ENCODE data around the gene TRIM38. TPM values are rescaled to one million over a fixed set of nuclear protein-coding genes. Genes with fewer than 3 reads are reported as not detected.
A peak's percentile ranks its signal among the peaks of the same experiment; 100 is the strongest.

The TRIM38 gene, protein sequence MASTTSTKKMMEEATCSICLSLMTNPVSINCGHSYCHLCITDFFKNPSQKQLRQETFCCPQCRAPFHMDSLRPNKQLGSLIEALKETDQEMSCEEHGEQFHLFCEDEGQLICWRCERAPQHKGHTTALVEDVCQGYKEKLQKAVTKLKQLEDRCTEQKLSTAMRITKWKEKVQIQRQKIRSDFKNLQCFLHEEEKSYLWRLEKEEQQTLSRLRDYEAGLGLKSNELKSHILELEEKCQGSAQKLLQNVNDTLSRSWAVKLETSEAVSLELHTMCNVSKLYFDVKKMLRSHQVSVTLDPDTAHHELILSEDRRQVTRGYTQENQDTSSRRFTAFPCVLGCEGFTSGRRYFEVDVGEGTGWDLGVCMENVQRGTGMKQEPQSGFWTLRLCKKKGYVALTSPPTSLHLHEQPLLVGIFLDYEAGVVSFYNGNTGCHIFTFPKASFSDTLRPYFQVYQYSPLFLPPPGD
- total RNA-seq (10 to 100 TPM; 20.5 to 29.3 (median 26.2) TPM), total RNA-seq (76.3 to 214 (median 104) reads per million in 29 experiments)
- total RNA-seq (2013) = 29.0 TPM

DNA sequence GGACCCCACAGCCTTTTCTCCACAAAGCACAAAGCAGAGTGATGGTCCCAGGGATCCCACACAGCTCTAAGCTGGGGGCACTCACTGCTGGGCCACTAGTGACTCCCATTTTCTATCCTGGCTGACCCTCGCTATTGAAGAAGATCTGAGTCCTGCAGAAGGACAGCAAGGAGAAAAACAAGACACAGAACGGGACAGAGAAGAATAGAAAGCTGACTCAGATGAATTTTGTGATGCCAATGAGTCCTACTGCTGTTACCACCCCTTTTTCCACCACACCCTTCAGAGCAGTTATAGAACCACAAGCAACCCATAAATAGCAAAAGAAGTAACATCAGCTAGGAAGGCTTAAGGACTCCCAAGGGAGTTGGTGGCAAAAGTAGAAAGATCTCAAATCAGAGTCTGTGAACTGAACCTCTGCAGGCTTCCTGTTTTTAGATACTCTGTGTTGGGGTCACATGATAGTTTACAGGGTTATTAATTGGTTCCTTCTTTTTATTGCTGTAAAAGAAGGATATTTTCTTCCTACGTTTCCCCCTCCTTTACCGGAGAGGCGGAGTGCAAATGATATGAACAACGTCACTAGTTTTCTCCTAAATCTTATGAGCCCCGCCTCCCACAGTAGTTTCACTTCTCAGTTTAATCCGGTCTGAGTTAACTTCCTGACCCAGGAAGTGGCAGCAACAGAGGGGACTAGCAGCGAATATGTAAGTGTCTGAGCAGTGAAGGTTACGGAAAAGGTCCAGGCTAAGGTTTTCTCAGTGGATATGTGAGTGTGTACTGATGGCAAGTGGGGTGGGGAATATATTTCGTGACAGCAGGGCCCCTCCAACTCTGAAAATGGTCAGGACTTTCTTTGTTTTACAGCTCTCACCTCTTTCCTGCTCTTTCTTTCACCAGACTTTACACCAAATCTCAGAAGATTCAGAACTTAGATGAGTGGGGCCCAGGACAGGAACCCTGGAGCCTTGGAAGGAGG is at the start of gene TRIM38:
Gene TRIM38, plus strand, starts transcription at position 654 of the 979 bp plus-strand sequence. CDS start 3,721 bp downstream, outside the sequence.
- WGBS (ENCODE audit: insufficient coverage) = 0% methylated on average over 2 of the region's 11 CpGs
- peak; percentile 36 to 91 (median 76) for DNase-seq
- POLR2A ChIA-PET = interaction anchor here (0.5 to 1.6 kb wide), 8 partner anchors 17 to 162 kb away, joined by 3 to 6 read pairs (median 3); a partner anchor contains a TSS

DNA sequence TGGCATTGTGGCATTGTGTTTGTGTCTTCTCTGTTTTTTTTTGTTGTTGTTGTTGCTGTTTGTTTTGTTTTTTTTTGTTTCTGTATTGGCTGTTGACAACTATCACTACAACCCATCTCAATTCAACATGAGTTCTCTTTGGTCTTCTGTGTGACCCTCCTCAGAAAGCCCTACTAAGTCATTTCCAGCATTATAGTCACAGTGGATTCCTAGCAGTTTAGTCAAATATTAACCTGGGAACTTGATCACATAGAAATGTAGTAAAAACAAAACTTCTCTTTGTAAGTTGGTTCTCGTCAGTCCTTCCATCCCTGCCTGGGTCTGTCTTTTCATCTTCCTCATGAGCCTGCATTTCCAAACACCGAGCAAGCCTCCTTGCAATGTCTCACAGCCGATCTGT is 48.9 kb upstream of the TRIM38 start:
- H3K9me3 ChIP-seq = no peaks in the 10 kb centered on the region
- CTCF ChIA-PET = interaction anchor here in 1 of 2 donors (1.3 kb wide), 1 partner anchor 15 kb away, joined by 3 read pairs; no protein-coding TSS in a partner anchor
- H3K4me3 Mint-ChIP-seq = no peak overlapping the region
- no peaks in the 10 kb centered on the region for H3K4me1 Mint-ChIP-seq
- H3K4me3 ChIP-seq (ENCODE audit: control insufficient read depth in 1 of 2, extremely low read depth in 1 of 2, low read length in 1 of 2) = no peak overlapping the region
- no peaks in the 10 kb centered on the region for H3K36me3 Mint-ChIP-seq
- no CpG with 5 or more reads among the region's 3 CpGs for whole genome bisulfite sequencing (ENCODE audit: insufficient coverage)
- H3K27me3 Mint-ChIP-seq = peaks cover 0 to 6% of the 10 kb centered on the region in 2 donors
- POLR2A ChIA-PET = no interaction called here
- H3K27ac ChIP-seq (ENCODE audit: low read length) = no peak overlapping the region
- no peak for DNase-seq
- no peaks in the 10 kb centered on the region for H3K27me3 ChIP-seq (replicated peaks in 1 of 2; ENCODE audit: control insufficient read depth in 2 of 2, extremely low read depth in 1 of 2, insufficient read depth in 2 of 2, low read length in 1 of 2)
- H3K9me3 Mint-ChIP-seq = no peaks in the 10 kb centered on the region
- H3K27ac Mint-ChIP-seq = no peak overlapping the region
- ATAC-seq (replicated peaks in 1 of 4) = no peak
- no peaks in the 10 kb centered on the region for H3K36me3 ChIP-seq (ENCODE audit: control insufficient read depth in 2 of 2, extremely low read depth in 1 of 2, insufficient read depth in 1 of 2, low read length in 1 of 2)
- H3K4me1 ChIP-seq (ENCODE audit: control insufficient read depth in 1 of 2, extremely low read depth in 1 of 2, insufficient read depth in 2 of 2, low read length in 2 of 2) = no peaks in the 10 kb centered on the region

More for the DNA sequence above, at the start of gene TRIM38:
- Histone ChIP-seq H3K27me3 (replicated peaks in 1 of 2; ENCODE audit: control insufficient read depth in 2 of 2, extremely low read depth in 1 of 2, insufficient read depth in 2 of 2, low read length in 1 of 2) (no peaks in the 10 kb centered on the region), H3K27ac (ENCODE audit: low read length) (peak within 1 kb of the TSS; percentile 93), H3K4me3 (ENCODE audit: control insufficient read depth in 1 of 2, extremely low read depth in 1 of 2, low read length in 1 of 2) (peak within 1 kb of the TSS; percentile 58 to 95), H3K9me3 (no peaks in the 10 kb centered on the region), H3K4me1 (ENCODE audit: control insufficient read depth in 1 of 2, extremely low read depth in 1 of 2, insufficient read depth in 2 of 2, low read length in 2 of 2) (peaks cover 14 to 58% of the 10 kb centered on the region in 2 experiments), H3K36me3 (ENCODE audit: control insufficient read depth in 2 of 2, extremely low read depth in 1 of 2, insufficient read depth in 1 of 2, low read length in 1 of 2) (peaks cover 0 to 27% of the 10 kb centered on the region in 2 donors)
- Mint-ChIP-seq H3K27ac (peak within 1 kb of the TSS; percentile 98 to 100), H3K36me3 (peaks cover 21% of the 10 kb centered on the region), H3K9me3 (peaks cover 0 to 5% (median 2%) of the 10 kb centered on the region in 3 donors), H3K4me3 (peak within 1 kb of the TSS; percentile 92 to 99 (median 97)), H3K4me1 (peaks cover 81 to 90% (median 86%) of the 10 kb centered on the region in 3 donors), H3K27me3 (no peaks in the 10 kb centered on the region)
- CTCF ChIA-PET = interaction anchor here in 1 of 2 donors (0.9 to 2.1 kb wide), 3 partner anchors 11 to 48 kb away, joined by 3 to 15 read pairs (median 4); no protein-coding TSS in a partner anchor
- peak; percentile 90 to 91 (median 90) for ATAC-seq (replicated peaks in 1 of 4)

DNA sequence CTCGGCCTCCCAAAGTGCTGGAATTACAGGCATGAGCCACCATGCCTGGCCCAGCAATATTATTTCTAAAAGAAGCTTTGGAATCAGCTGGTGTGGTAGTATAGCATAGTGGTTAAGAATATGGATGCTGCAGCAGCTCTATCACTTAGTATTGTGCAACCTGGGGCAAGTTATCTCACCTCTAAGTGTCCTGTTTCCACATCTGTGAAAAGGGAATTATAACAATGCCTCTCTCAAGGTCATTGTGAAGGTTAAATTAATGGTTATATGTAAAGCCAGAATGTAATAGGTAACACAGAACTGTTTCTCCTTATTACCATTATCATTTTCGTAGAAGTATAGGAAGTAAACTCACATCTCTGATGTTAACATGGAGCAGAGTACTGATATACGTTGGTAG is 46.3 kb upstream of the TRIM38 start:
- 55% methylated on average over 2 of the region's 3 CpGs for WGBS (ENCODE audit: insufficient coverage)
- Histone ChIP-seq H3K27me3 (replicated peaks in 1 of 2; ENCODE audit: control insufficient read depth in 2 of 2, extremely low read depth in 1 of 2, insufficient read depth in 2 of 2, low read length in 1 of 2) (no peaks in the 10 kb centered on the region), H3K4me3 (ENCODE audit: control insufficient read depth in 1 of 2, extremely low read depth in 1 of 2, low read length in 1 of 2) (no peak overlapping the region), H3K27ac (ENCODE audit: low read length) (no peak overlapping the region), H3K9me3 (no peaks in the 10 kb centered on the region), H3K4me1 (ENCODE audit: control insufficient read depth in 1 of 2, extremely low read depth in 1 of 2, insufficient read depth in 2 of 2, low read length in 2 of 2) (no peaks in the 10 kb centered on the region), H3K36me3 (ENCODE audit: control insufficient read depth in 2 of 2, extremely low read depth in 1 of 2, insufficient read depth in 1 of 2, low read length in 1 of 2) (no peaks in the 10 kb centered on the region)
- peaks cover 0 to 6% of the 10 kb centered on the region in 2 donors for H3K27me3 Mint-ChIP-seq
- POLR2A ChIA-PET = no interaction called here
- H3K4me1 Mint-ChIP-seq = no peaks in the 10 kb centered on the region
- H3K27ac Mint-ChIP-seq = no peak overlapping the region
- ATAC-seq (replicated peaks in 1 of 4) (no peak), DNase-seq (no peak)
- H3K4me3 Mint-ChIP-seq = no peak overlapping the region
- H3K36me3 Mint-ChIP-seq = no peaks in the 10 kb centered on the region
- H3K9me3 Mint-ChIP-seq = no peaks in the 10 kb centered on the region
- CTCF ChIA-PET = no interaction called here

DNA sequence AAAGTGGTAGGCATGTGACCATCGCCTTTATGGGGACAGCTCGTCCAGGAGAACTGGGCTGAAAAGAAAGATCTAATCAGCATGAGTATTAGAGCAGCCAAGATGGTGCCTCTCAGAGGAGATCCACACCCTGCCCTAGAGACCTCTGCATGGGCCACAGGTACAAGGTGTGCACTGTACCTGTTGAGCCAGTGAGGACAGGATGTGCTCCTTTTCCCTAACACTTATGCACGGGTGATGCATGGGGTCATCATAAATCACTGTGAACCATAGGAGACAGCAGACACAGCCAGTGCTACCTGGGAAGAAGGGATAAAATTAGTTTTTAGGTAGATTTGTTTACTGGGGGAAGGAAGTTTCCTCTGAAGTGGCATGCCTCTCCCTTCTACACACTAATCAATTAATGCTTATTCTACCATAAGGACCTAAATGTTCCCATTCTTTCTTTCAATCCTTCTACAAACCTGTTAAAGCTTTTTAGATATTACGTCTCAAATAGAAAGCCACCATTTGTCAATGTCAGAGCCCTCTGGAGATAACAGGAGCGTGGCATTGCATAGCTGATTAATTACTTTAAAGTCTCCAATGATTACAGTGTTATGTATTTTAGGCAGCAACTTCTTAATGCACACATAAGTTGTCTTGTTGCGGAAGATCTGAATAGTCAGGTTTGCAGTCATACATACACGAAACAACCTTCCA is 45.7 kb upstream of the TRIM38 start:
- Histone ChIP-seq H3K4me1 (ENCODE audit: control insufficient read depth in 1 of 2, extremely low read depth in 1 of 2, insufficient read depth in 2 of 2, low read length in 2 of 2) (no peaks in the 10 kb centered on the region), H3K36me3 (ENCODE audit: control insufficient read depth in 2 of 2, extremely low read depth in 1 of 2, insufficient read depth in 1 of 2, low read length in 1 of 2) (no peaks in the 10 kb centered on the region), H3K4me3 (ENCODE audit: control insufficient read depth in 1 of 2, extremely low read depth in 1 of 2, low read length in 1 of 2) (no peak overlapping the region), H3K9me3 (no peaks in the 10 kb centered on the region), H3K27me3 (replicated peaks in 1 of 2; ENCODE audit: control insufficient read depth in 2 of 2, extremely low read depth in 1 of 2, insufficient read depth in 2 of 2, low read length in 1 of 2) (no peaks in the 10 kb centered on the region), H3K27ac (ENCODE audit: low read length) (no peak overlapping the region)
- H3K4me1 Mint-ChIP-seq = no peaks in the 10 kb centered on the region
- H3K9me3 Mint-ChIP-seq = no peaks in the 10 kb centered on the region
- H3K4me3 Mint-ChIP-seq = no peak overlapping the region
- POLR2A ChIA-PET = interaction anchor here in 1 of 2 donors (0.5 kb wide), 1 partner anchor 31 kb away, joined by 3 read pairs; no protein-coding TSS in a partner anchor
- H3K27me3 Mint-ChIP-seq = peaks cover 0 to 6% of the 10 kb centered on the region in 2 donors
- ATAC-seq (replicated peaks in 1 of 4) (no peak), DNase-seq (no peak)
- H3K36me3 Mint-ChIP-seq = no peaks in the 10 kb centered on the region
- WGBS (ENCODE audit: insufficient coverage) = 96% methylated on average over 2 of the region's 7 CpGs
- CTCF ChIA-PET = no interaction called here
- H3K27ac Mint-ChIP-seq = no peak overlapping the region

DNA sequence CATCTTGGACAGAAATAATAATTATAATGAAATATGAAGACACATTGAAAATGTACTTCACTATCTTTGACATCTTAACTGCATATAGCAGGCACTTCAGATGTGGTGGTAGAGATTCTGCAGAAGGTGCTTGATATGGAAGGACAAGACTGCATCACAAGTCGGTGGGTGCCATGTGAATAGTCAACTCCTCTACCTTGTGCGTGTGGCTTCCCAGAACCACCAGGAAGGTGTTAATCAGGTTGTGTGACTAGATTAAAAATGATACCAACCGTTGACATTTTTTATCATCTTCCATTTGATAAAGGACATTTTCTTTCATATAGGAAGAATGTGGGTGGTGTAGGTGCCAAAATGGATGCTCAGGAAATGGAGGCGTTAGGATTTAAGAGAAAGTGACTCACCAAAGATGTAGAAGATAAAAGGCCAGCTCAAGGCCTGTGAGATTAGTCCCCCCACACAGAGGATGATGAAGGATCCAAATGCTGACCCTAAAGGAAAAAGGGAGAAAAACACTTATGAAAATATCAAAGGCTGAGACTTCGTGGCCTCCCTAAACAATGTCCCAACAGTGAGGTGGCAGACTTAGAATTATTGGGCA is 44.4 kb upstream of the TRIM38 start:
- Histone ChIP-seq H3K4me3 (ENCODE audit: control insufficient read depth in 1 of 2, extremely low read depth in 1 of 2, low read length in 1 of 2) (no peak overlapping the region), H3K27me3 (replicated peaks in 1 of 2; ENCODE audit: control insufficient read depth in 2 of 2, extremely low read depth in 1 of 2, insufficient read depth in 2 of 2, low read length in 1 of 2) (no peaks in the 10 kb centered on the region), H3K9me3 (no peaks in the 10 kb centered on the region), H3K27ac (ENCODE audit: low read length) (no peak overlapping the region), H3K36me3 (ENCODE audit: control insufficient read depth in 2 of 2, extremely low read depth in 1 of 2, insufficient read depth in 1 of 2, low read length in 1 of 2) (no peaks in the 10 kb centered on the region), H3K4me1 (ENCODE audit: control insufficient read depth in 1 of 2, extremely low read depth in 1 of 2, insufficient read depth in 2 of 2, low read length in 2 of 2) (no peaks in the 10 kb centered on the region)
- ATAC-seq (replicated peaks in 1 of 4) (no peak), DNase-seq (no peak)
- Mint-ChIP-seq H3K27ac (no peak overlapping the region), H3K4me1 (no peaks in the 10 kb centered on the region), H3K36me3 (no peaks in the 10 kb centered on the region), H3K4me3 (no peak overlapping the region), H3K9me3 (no peaks in the 10 kb centered on the region), H3K27me3 (peaks cover 0 to 6% of the 10 kb centered on the region in 2 donors)
- POLR2A ChIA-PET = no interaction called here
- WGBS (ENCODE audit: insufficient coverage) = no CpG with 5 or more reads among the region's 5 CpGs
- CTCF ChIA-PET = interaction anchor here in 1 of 2 donors (0.5 kb wide), 1 partner anchor 168 kb away, joined by 3 read pairs; no protein-coding TSS in a partner anchor
